ENCODE data around the gene LMF1. TPM values are rescaled to one million over a fixed set of nuclear protein-coding genes. Genes with fewer than 3 reads are reported as not detected.

The LMF1 gene
- total and polyA plus RNA-seq, 8 donors = 7.6 to 121 (median 15.8) TPM

DNA sequence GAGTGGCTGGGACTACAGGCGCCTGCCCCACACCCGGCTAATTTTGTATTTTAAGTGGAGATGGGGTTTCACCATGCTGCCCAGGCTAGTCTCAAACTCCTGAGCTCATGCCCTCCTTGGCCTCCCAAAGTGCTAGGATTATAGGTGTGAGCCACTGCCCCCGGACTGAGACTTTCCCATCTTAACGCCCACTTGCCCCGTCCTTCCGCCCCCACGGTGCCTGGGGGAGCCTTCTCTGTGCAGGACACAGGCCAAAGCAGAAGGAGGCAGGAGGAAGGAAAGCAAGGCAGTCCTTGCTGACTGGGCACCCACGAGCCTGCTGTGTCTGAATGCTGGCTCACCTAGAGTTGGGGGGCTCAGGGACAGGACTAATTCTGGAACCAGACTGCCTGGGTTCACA is 152.7 kb downstream of the LMF1 start:
- WGBS, 5 donors = 77 to 87% (median 83%) methylated on average over 8 of the region's 8 CpGs
- intact Hi-C loops (cut with DNase I; ENCODE audit: low total_unique reads) = no loop called here
- Histone ChIP-seq H3K9me3 (no peaks in the 10 kb centered on the region), H3K4me3 (no peak overlapping the region), H3K36me3 (no peaks in the 10 kb centered on the region), H3K4me1 (peaks cover 0 to 18% (median 6%) of the 10 kb centered on the region in 4 donors), H3K27me3 (peaks cover 12 to 97% (median 59%) of the 10 kb centered on the region in 3 donors), H3K27ac (no peak overlapping the region)
- no peak for TF ChIP-seq POLR2AphosphoS5 (IDR thresholded peaks at IDR 0.05)
- no peak for TF ChIP-seq POLR2A (IDR thresholded peaks at IDR 0.05)
- no peak for TF ChIP-seq EP300 (IDR thresholded peaks at IDR 0.05)
- TF ChIP-seq, protein P1, sequence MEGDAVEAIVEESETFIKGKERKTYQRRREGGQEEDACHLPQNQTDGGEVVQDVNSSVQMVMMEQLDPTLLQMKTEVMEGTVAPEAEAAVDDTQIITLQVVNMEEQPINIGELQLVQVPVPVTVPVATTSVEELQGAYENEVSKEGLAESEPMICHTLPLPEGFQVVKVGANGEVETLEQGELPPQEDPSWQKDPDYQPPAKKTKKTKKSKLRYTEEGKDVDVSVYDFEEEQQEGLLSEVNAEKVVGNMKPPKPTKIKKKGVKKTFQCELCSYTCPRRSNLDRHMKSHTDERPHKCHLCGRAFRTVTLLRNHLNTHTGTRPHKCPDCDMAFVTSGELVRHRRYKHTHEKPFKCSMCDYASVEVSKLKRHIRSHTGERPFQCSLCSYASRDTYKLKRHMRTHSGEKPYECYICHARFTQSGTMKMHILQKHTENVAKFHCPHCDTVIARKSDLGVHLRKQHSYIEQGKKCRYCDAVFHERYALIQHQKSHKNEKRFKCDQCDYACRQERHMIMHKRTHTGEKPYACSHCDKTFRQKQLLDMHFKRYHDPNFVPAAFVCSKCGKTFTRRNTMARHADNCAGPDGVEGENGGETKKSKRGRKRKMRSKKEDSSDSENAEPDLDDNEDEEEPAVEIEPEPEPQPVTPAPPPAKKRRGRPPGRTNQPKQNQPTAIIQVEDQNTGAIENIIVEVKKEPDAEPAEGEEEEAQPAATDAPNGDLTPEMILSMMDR (IDR thresholded peaks at IDR 0.05) = no peak
- DNase-seq = no peak

DNA sequence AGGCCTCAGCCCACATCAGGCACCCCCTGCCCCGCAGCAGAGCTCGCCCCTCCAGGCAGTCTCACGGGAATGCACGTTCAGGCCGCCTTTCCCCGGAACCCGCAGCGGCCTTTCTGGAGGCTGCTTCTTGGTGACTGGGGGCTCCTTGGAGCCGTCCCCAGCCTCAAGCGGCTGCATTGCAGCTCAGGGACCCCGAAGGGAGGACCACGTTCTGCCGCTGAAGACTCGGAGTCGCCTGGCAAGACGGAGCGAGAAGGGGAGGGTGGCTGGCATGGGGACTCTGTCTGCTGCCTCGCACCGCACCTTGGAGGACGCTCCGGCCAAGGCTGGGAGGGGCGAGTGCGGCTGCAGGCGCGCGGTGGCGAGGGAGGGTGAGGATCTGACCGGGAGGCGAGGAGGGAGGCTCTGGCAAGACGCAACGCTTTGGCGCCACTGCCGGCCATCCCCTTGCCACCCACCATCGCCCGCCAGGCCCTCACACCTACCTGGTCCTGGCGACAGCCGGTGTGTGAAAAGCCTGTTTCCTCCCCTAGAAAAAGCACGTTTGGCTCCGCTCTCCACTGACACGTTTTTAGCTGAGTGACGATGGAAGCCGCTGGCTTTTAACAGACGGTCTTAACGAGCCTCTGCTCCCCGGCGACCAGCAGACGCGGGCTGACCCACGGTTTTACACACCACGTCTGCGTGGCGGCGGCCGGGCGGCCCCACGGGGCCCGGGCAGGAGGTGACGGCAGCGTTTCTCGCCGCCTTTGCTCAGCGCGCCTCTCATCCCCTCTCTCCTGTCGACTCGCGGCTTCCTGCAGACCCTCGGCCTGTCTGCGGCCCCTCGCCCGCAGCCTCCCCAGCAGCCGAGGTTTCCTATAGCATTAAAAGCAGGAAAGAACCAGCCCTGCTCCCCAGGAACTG is 153.5 kb downstream of the LMF1 start:
- H3K36me3 ChIP-seq = no peaks in the 10 kb centered on the region
- H3K27ac ChIP-seq = no peak overlapping the region
- WGBS, 5 donors = 44 to 73% (median 56%) methylated on average over 40 to 71 of the region's 71 CpGs
- intact Hi-C loops (cut with DNase I; ENCODE audit: low total_unique reads) = no loop called here
- peaks cover 14 to 97% (median 68%) of the 10 kb centered on the region in 3 donors for H3K27me3 ChIP-seq
- H3K4me3 ChIP-seq = no peak overlapping the region
- peaks cover 0 to 20% (median 7%) of the 10 kb centered on the region in 4 donors for H3K4me1 ChIP-seq
- no peak for DNase-seq
- TF ChIP-seq EP300 (IDR thresholded peaks at IDR 0.05) (no peak), POLR2AphosphoS5 (IDR thresholded peaks at IDR 0.05) (no peak)
- TF ChIP-seq, protein P1 (IDR thresholded peaks at IDR 0.05) = no peak
- peaks cover 0 to 5% (median 3%) of the 10 kb centered on the region in 4 donors for H3K9me3 ChIP-seq

DNA sequence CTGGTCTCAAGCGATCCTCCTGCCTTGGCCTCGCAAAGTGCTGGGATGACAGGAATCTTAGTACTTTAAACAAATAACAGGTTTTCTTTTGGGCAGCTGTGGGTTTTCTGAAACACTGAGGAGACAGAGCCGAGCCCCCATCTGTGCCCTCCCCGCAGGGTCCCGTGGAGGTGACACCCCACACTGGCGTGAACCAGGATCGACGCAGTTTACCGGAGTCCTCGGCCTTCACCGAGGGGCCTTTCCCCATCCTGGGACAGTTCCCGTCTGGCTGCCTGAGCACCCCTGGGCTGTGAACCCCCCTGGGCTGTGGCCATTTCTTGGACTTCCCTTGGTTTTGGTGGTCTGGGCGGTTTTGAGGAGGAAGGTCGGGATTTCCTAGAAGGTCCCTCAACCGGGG is 154.9 kb downstream of the LMF1 start:
- TF ChIP-seq, protein P1 (IDR thresholded peaks at IDR 0.05) = no peak
- TF ChIP-seq EP300 (IDR thresholded peaks at IDR 0.05) = no peak
- no peak for TF ChIP-seq POLR2AphosphoS5 (IDR thresholded peaks at IDR 0.05)
- TF ChIP-seq POLR2A (IDR thresholded peaks at IDR 0.05) = no peak
- DNase-seq = no peak
- intact Hi-C loops (cut with DNase I; ENCODE audit: low total_unique reads) = no loop called here
- Histone ChIP-seq H3K36me3 (no peaks in the 10 kb centered on the region), H3K27ac (no peak overlapping the region), H3K9me3 (peaks cover 0 to 12% (median 8%) of the 10 kb centered on the region in 4 donors), H3K4me1 (peaks cover 0 to 20% (median 7%) of the 10 kb centered on the region in 4 donors), H3K27me3 (peaks cover 14 to 99% (median 69%) of the 10 kb centered on the region in 3 donors), H3K4me3 (no peak overlapping the region)
- 85 to 93% (median 88%) methylated on average over 13 to 15 of the region's 15 CpGs for WGBS, 5 donors

DNA sequence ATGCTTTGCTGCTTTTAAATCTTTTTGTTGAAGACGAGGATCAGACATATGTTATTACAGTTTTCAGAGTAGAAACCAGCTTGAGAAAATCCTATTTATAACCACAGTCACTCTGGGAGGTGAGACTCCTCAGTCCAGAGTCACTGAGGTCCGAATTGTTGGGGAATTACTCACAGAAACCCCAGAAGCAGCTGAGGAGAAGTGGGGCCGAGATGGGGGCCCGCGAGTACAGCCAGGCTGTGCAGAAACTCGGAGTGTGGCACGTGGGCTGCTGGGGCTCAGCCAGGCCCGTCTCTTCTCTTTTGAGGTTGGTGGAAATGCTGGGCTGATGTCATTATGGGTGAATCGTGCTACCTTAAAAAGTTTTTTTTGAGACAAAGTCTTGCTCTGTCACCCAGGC is 155.8 kb downstream of the LMF1 start:
- 68 to 78% (median 74%) methylated on average over 9 of the region's 9 CpGs for WGBS, 5 donors
- TF ChIP-seq POLR2A (IDR thresholded peaks at IDR 0.05) (no peak), EP300 (IDR thresholded peaks at IDR 0.05) (no peak), POLR2AphosphoS5 (IDR thresholded peaks at IDR 0.05) (no peak)
- TF ChIP-seq, protein P1 (IDR thresholded peaks at IDR 0.05) = no peak
- no peak overlapping the region for H3K27ac ChIP-seq
- no peak overlapping the region for H3K4me3 ChIP-seq
- intact Hi-C loops (cut with DNase I; ENCODE audit: low total_unique reads) = loop anchor here (5.0 kb wide), 1 partner anchor 242 kb away; no protein-coding TSS in a partner anchor
- H3K9me3 ChIP-seq = peaks cover 0 to 12% (median 8%) of the 10 kb centered on the region in 4 donors
- DNase-seq = no peak
- H3K27me3 ChIP-seq = peaks cover 14 to 99% (median 69%) of the 10 kb centered on the region in 3 donors
- no peaks in the 10 kb centered on the region for H3K36me3 ChIP-seq
- peaks cover 0 to 20% (median 7%) of the 10 kb centered on the region in 4 donors for H3K4me1 ChIP-seq
